Measurements from ENCODE around the gene SNX20.

Gene SNX20

GRCh38 chr16:50640919-50641817 is 39.9 kb downstream of the SNX20 start:
- TF ChIP-seq CTCF (conservative IDR thresholded peaks at IDR 0.05) = no peak

DNA sequence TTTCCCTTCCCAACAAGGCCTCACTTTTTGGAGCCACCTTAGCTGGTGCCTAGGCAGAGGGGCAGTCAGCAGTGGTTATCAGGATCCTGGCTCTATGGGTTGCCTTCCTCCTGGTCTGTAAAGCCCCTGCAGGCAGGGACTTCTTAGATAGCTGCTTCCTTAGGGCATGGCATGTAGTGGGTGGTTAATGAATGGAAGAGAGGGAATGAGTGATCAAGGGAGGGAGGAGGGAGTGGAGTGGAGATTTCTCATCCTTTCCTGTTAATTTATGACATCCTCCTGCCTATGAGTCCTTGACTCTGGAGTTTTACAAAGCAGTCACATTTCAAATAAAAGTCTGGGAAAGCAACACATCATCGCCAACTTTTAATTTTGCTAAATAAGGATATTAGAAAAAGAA is 40.7 kb downstream of the SNX20 start:
- TF ChIP-seq CTCF (conservative IDR thresholded peaks at IDR 0.05) = no peak
- H3K27ac ChIP-seq = no peak overlapping the region

More at GRCh38 chr16:50640919-50641817, 39.9 kb downstream of the SNX20 start:
- H3K27ac ChIP-seq = no peak overlapping the region

DNA sequence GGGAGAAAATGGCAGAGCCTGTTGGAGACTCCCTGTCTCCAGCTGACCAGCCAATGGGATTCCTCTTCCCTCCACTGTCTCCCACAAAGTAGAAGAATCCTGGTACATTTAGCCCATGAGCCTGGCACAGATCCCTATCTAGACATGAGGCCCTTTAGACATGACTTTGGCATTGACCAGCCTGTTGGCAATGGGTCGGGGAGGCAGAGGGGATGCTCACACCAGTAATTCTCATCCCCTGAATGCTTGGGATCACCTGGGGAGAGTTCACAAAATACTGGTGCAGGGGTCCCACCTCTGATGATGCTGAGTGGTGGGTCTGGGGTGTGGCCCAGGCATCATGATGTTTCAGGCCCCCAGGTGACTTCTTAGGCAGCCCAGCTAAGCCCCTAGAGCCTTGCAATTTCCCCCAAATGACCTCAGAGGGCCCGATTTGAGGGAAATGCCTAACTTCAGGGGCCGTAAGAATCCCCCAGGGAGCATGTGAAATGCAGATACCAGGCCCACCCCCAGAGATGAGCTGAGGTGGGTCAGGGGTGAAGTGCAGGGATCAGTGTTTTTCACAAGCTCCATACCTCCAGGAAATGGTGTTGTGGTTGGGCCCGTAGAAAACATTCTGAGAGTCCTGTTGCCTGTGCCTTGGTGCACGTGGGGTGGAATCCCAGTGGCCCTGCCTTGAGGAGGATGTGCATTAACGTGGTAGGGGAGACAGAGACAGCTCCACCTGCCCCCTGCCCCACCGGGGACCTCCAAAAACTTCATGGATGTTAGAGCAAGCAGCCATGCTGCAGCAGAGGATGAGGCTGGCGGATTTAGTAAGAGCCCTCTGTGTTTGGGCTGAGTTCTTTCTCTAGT is 42.1 kb downstream of the SNX20 start:
- TF ChIP-seq CTCF (conservative IDR thresholded peaks at IDR 0.05) = no peak
- H3K27ac ChIP-seq = no peak overlapping the region

DNA sequence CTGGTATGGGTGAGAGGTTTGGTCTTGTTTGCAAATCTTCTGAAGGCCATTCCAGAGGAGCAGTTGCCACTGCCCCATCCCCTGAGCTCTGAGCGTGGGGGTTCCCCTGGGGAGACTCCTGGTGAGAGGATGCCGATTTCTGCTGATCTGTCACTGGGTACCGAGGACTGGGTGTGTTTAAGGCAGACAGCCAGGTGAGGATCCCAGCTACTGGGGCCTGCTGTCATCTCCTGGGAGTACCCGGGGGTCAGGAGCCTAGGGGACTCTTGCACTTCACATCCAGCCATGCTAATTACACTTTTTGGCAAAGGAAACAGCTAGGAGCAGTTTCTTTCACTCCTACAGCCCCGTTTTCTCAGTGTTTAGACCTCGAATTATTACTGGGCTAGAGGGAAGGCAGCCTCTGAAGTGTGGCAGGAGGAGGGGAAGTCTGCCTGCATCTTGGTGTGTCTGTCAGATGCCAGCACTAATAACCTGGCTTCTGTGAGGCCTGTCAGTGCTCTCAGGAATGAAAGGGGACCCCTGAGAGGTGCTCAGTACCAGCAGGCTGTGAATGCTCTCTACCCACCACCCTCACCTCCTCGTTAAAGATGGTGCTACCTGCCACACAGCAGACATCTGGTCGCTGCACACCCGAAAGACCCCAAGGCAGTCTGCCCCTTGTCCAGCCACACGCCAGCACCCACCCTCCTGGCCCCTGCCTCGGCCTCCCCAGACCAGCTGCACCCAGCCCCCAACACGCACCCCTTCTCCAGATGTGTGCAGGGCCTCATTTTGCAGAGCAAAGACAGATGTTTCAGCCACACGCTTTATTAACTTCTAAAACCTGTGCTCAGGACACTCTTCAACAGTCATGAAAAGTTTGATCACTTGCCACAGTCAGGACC is 43.2 kb downstream of the SNX20 start:
- TF ChIP-seq CTCF (conservative IDR thresholded peaks at IDR 0.05) = no peak
- no peak overlapping the region for H3K27ac ChIP-seq

- no peak overlapping the region for H3K27ac ChIP-seq
- no peak for TF ChIP-seq CTCF (conservative IDR thresholded peaks at IDR 0.05)
Observed at GRCh38 chr16:50636753-50637374, 44.2 kb downstream of the SNX20 start.

GRCh38 chr16:50635505-50636392 is 45.4 kb downstream of the SNX20 start:
- no peak for TF ChIP-seq CTCF (conservative IDR thresholded peaks at IDR 0.05)
- no peak overlapping the region for H3K27ac ChIP-seq
